Measurements from ENCODE around the gene IGF2R.
A peak's percentile ranks its signal among the peaks of the same experiment; 100 is the strongest.

Gene IGF2R

GRCh38 chr6:160031871-160032270 lies 63.0 kb downstream of the IGF2R start:
- no peak for DNase-seq

GRCh38 chr6:160032538-160032937 lies 63.7 kb downstream of the IGF2R start:
- no peak for DNase-seq

- DNase-seq: no peak
Observed at GRCh38 chr6:160034036-160034930, 65.4 kb downstream of the IGF2R start.

GRCh38 chr6:160035241-160035640 lies 66.4 kb downstream of the IGF2R start:
- DNase-seq: no peak

- no peak for DNase-seq
Observed at GRCh38 chr6:160035693-160036330, 66.9 kb downstream of the IGF2R start.

- DNase-seq: no peak
Observed at GRCh38 chr6:160036331-160036695, 67.4 kb downstream of the IGF2R start.

GRCh38 chr6:160036790-160037206 lies 67.9 kb downstream of the IGF2R start:
- DNase-seq: no peak

- no peak for DNase-seq
Observed at GRCh38 chr6:160038479-160038878, 69.6 kb downstream of the IGF2R start.

GRCh38 chr6:160039441-160039840 lies 70.6 kb downstream of the IGF2R start:
- peak; percentile 16 for DNase-seq

GRCh38 chr6:160040055-160040454 lies 71.2 kb downstream of the IGF2R start:
- no peak for DNase-seq

- DNase-seq: no peak
Observed at GRCh38 chr6:160040527-160041264, 71.8 kb downstream of the IGF2R start.

- no peak for DNase-seq
Observed at GRCh38 chr6:160041608-160042007, 72.7 kb downstream of the IGF2R start.

- peak; percentile 12 for DNase-seq
Observed at GRCh38 chr6:160042014-160042773, 73.3 kb downstream of the IGF2R start.

- DNase-seq: no peak
Observed at GRCh38 chr6:160042788-160043301, 74.0 kb downstream of the IGF2R start.

- DNase-seq: no peak
Observed at GRCh38 chr6:160043784-160044183, 74.9 kb downstream of the IGF2R start.

- DNase-seq: peak; percentile 6
Observed at GRCh38 chr6:160044687-160045086, 75.8 kb downstream of the IGF2R start.

GRCh38 chr6:160048471-160048870 lies 79.6 kb downstream of the IGF2R start:
- DNase-seq: no peak

- no peak for DNase-seq
Observed at GRCh38 chr6:160049346-160049745, 80.5 kb downstream of the IGF2R start.

- no peak for DNase-seq
Observed at GRCh38 chr6:160050022-160050421, 81.1 kb downstream of the IGF2R start.

- DNase-seq: no peak
Observed at GRCh38 chr6:160051390-160051789, 82.5 kb downstream of the IGF2R start.

GRCh38 chr6:160054271-160054670 lies 85.4 kb downstream of the IGF2R start:
- no peak for DNase-seq

- no peak for DNase-seq
Observed at GRCh38 chr6:160054913-160055312, 86.0 kb downstream of the IGF2R start.

GRCh38 chr6:160055378-160055777 lies 86.5 kb downstream of the IGF2R start:
- no peak for DNase-seq

Data from inflammatory macrophage treated with lipopolysaccharide for 4 hours (primary cell).